OCI-LY3 (cell line): ENCODE data around the gene DOCK2.
"Not testable (repeated sequence)": the region's sequence is repeated elsewhere in the genome, so short reads cannot be mapped to it uniquely, and the experiment has no call there.

Experiments
- H2AFZ ChIP-seq: fragments of 200-600, 300-600 bp; shearing (Covaris generic); 2 replicates; pipeline ENCODE4 v1.6.0; 2014; ENCODE audit warnings: antibody characterized with exemption, low read depth, low read length
- H3K27ac ChIP-seq: fragments of 200-600, 300-600 bp; sonication (generic); 2 replicates; pipeline ENCODE4 v1.5.1; 2014; ENCODE audit warnings: mild to moderate bottlenecking, low read length, moderate library complexity, mixed read lengths
- H3K27me3 ChIP-seq: fragments of 200-600, 300-600 bp; sonication (generic); 2 replicates; pipeline ENCODE4 v1.6.1; 2014; ENCODE audit warnings: low read depth, low read length, mixed read lengths
- H3K36me3 ChIP-seq: fragments of 200-600, 300-600 bp; sonication (generic); replicated peaks from 2 replicates; pipeline ENCODE3; 2014; ENCODE audit warnings: low read depth, low read length, mixed read lengths
- H3K4me1 ChIP-seq: fragments of 300-600, 200-600 bp; sonication (generic); 2 replicates; pipeline ENCODE4 v1.6.1; 2014; ENCODE audit warnings: low read length, mixed read lengths
- H3K4me2 ChIP-seq: fragments of 200-600, 300-600 bp; sonication (generic); 2 replicates; pipeline ENCODE4 v1.6.1; 2014; ENCODE audit warnings: low read length, mixed read lengths
- H3K4me3 ChIP-seq: fragments of 300-600, 200-600 bp; sonication (generic); 2 replicates; pipeline ENCODE4 v1.5.1; 2014; ENCODE audit warnings: antibody characterized with exemption, mild to moderate bottlenecking, low read length, moderate library complexity
- H3K79me2 ChIP-seq: fragments of 300-600, 200-600 bp; shearing (Covaris generic); 2 replicates; pipeline ENCODE4 v1.6.1; 2014; ENCODE audit warnings: mild to moderate bottlenecking, low read length, mixed read lengths
- H3K9ac ChIP-seq: fragments of 300-600, 200-600 bp; shearing (Covaris generic); 2 replicates; pipeline ENCODE4 v1.6.0; 2014; ENCODE audit warnings: mild to moderate bottlenecking, low read length, moderate library complexity
- H3K9me3 ChIP-seq: fragments of 200-600, 300-600 bp; shearing (Covaris generic); 2 replicates; pipeline ENCODE4 v1.6.1; 2014; ENCODE audit warnings: low read length, mixed read lengths; ENCODE audit not compliant: insufficient read depth
- H4K20me1 ChIP-seq: fragments of 200-600, 300-600 bp; sonication (generic); 2 replicates; pipeline ENCODE4 v1.6.1; 2016; ENCODE audit warnings: low read length, mixed read lengths; ENCODE audit not compliant: insufficient read depth
- EZH2phosphoT487 ChIP-seq: fragments of 200-600 bp; shearing (Covaris generic); IDR thresholded peaks from 2 replicates; pipeline ENCODE4 v1.6.1; 2018; ENCODE audit warnings: antibody characterized with exemption, mixed run types, low read depth
- TF ChIP-seq, protein P1 (sequence below): fragments of 200-600, 300-600 bp; sonication (generic); IDR thresholded peaks from 2 replicates; pipeline ENCODE4 v1.5.1; 2014; ENCODE audit warnings: antibody characterized with exemption, low read length, low read depth

DOCK2 gene

GRCh38 chr5:170087168-170087817 is 450.2 kb downstream of the DOCK2 start:
- H3K9ac ChIP-seq: no peak overlapping the region
- no peak overlapping the region for H3K4me3 ChIP-seq

DNA sequence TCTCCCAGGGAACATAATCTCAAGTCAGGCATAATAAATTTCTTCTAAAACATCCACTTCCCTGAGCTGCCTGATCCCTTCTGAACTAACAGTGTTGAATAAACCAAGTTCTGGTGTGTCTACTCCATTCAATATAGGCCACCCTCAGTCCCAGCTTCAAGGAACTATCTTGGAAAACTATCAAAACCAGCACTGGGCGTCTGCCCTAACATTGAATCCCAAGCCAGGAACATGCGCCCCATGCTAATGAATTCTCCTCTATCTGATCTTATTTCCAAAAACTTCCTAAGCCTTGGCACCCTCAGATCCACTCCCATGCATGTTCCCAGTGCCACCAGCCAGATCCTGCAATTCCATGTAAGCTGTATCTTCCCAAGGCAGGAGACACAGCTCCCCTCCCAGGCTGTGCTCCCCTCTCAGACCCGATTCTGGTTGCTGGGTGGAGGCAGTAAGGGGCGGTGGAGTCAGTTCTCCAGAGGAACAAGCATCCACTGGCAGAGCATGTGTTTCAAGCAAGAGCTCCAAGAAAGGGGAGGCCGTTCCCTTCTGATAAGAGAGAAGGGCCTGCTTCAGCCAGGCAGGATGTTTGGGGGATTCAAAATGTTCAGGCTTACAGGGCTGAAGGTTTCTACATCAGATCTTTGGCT is 455.5 kb downstream of the DOCK2 start:
- Histone ChIP-seq H3K27ac (no peak overlapping the region), H3K4me1 (no peaks in the 10 kb centered on the region), H3K79me2 (no peaks in the 10 kb centered on the region), H2AFZ (no peak overlapping the region), H3K4me2 (no peak overlapping the region), H4K20me1 (no peaks in the 10 kb centered on the region), H3K9ac (no peak overlapping the region), H3K36me3 (peaks cover 9% of the 10 kb centered on the region), H3K9me3 (no peaks in the 10 kb centered on the region), H3K27me3 (no peaks in the 10 kb centered on the region), H3K4me3 (no peak overlapping the region)
- TF ChIP-seq, protein P1, sequence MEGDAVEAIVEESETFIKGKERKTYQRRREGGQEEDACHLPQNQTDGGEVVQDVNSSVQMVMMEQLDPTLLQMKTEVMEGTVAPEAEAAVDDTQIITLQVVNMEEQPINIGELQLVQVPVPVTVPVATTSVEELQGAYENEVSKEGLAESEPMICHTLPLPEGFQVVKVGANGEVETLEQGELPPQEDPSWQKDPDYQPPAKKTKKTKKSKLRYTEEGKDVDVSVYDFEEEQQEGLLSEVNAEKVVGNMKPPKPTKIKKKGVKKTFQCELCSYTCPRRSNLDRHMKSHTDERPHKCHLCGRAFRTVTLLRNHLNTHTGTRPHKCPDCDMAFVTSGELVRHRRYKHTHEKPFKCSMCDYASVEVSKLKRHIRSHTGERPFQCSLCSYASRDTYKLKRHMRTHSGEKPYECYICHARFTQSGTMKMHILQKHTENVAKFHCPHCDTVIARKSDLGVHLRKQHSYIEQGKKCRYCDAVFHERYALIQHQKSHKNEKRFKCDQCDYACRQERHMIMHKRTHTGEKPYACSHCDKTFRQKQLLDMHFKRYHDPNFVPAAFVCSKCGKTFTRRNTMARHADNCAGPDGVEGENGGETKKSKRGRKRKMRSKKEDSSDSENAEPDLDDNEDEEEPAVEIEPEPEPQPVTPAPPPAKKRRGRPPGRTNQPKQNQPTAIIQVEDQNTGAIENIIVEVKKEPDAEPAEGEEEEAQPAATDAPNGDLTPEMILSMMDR: no peak
- no peak for TF ChIP-seq EZH2phosphoT487

More at GRCh38 chr5:170087168-170087817, 450.2 kb downstream of the DOCK2 start:
- Histone ChIP-seq H2AFZ (no peak overlapping the region), H3K4me1 (no peaks in the 10 kb centered on the region), H3K4me2 (no peak overlapping the region), H3K79me2 (no peaks in the 10 kb centered on the region), H3K27ac (no peak overlapping the region), H3K9me3 (no peaks in the 10 kb centered on the region), H3K27me3 (no peaks in the 10 kb centered on the region), H3K36me3 (peaks cover 43% of the 10 kb centered on the region), H4K20me1 (no peaks in the 10 kb centered on the region)
- TF ChIP-seq, protein P1: no peak
- no peak for TF ChIP-seq EZH2phosphoT487

GRCh38 chr5:170094329-170094728 is 457.3 kb downstream of the DOCK2 start:
- H3K4me3 ChIP-seq, H3K79me2 ChIP-seq, H3K4me2 ChIP-seq, H3K9ac ChIP-seq, H2AFZ ChIP-seq, H3K9me3 ChIP-seq, H3K27me3 ChIP-seq, H3K36me3 ChIP-seq, H4K20me1 ChIP-seq, H3K27ac ChIP-seq, H3K4me1 ChIP-seq: not testable (repeated sequence)

DNA sequence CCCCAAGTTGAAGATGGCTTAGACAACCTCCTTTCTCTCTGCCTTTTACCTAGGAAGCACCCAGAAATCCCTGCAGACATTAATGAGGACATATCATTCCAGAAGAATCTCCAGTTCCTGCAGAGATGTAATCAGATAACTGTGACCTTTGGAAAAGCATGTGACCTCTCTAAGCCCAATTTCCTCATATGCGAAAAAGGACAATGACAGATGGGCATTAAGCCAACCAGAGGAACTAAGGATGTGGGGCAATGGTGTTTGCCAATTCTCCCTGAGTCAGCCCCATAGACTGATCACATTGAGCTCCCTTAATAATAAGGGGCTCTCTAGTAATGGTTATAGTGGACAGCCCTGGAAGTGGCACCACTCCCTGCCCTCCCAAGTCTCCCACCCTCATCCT is 458.6 kb downstream of the DOCK2 start:
- Histone ChIP-seq H3K4me2 (no peak overlapping the region), H3K36me3 (no peaks in the 10 kb centered on the region), H3K27ac (no peak overlapping the region), H3K9ac (no peak overlapping the region), H3K27me3 (no peaks in the 10 kb centered on the region; the same call in 1 of the 2 replicates), H3K9me3 (peaks cover 4% of the 10 kb centered on the region; the same call in 1 of the 2 replicates), H2AFZ (no peak overlapping the region), H3K4me3 (no peak overlapping the region), H3K4me1 (peaks cover 4% of the 10 kb centered on the region), H3K79me2 (no peaks in the 10 kb centered on the region), H4K20me1 (no peaks in the 10 kb centered on the region)
- TF ChIP-seq, protein P1: no peak
- no peak for TF ChIP-seq EZH2phosphoT487
